Activated T-cell treated with anti-CD3 and anti-CD28 coated beads, Interleukin-2, amount 50 U/mL, for 4 hours (primary cell): ENCODE results near the gene RHOXF1. TPM values are rescaled to one million over a fixed set of nuclear protein-coding genes. Genes with fewer than 3 reads are reported as not detected.
"Not testable (repeated sequence)": the region's sequence is repeated elsewhere in the genome, so short reads cannot be mapped to it uniquely, and the experiment has no call there.

Experiments
- ATAC-seq, 2 donors: fragments of 200-7000 bp; cut with Tn5 transposase; one replicate each; pipeline ENCODE4 v1.10.0; 2021
- DNase-seq: peaks from one replicate; pipeline ENCODE4 v3.0.0-alpha.2; 2020
- H3K27me3 Mint-ChIP-seq: one replicate; pipeline ENCODE4 v1.8.0; 2021; ENCODE audit warnings: low read depth, mixed read lengths
- H3K36me3 Mint-ChIP-seq: one replicate; pipeline ENCODE4 v1.8.0; 2022; ENCODE audit warnings: mixed read lengths; ENCODE audit not compliant: insufficient read depth
- H3K4me1 Mint-ChIP-seq: one replicate; pipeline ENCODE4 v1.8.0; 2021; ENCODE audit warnings: low read depth, mixed read lengths
- H3K4me3 Mint-ChIP-seq: one replicate; pipeline ENCODE4 v1.8.0; 2021; ENCODE audit warnings: mild to moderate bottlenecking, moderate library complexity, mixed read lengths
- H3K9me3 Mint-ChIP-seq: one replicate; pipeline ENCODE4 v1.8.0; 2021; ENCODE audit warnings: mixed read lengths
- total RNA-seq, 3 donors: library from RNA; stranded (reverse); gene quantifications; one replicate each; pipeline ENCODE4 v1.2.1, GENCODE V29; 2021

RHOXF1 gene
- total RNA-seq, 3 donors from 2014 or later = not detected

DNA sequence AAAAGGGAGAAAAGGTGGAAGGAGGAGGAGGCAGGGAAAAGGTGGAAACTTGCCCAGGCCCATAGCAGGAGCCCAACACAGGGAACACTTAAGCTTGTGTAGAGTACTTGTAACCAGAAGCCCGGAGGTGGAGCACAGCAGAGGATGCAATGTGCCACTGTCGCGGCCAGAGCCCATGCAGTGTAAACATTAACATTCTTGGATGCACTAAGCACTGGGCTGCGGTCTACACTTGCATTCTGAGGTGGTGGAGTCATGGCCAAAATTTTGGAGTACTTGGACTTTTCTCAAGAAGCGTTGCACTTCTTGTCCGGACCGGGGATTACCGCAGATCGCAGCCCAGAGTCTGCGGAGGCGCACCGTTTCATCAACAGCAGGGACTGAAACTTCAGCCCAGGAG is 4.5 kb upstream of the RHOXF1 start:
- ATAC-seq = no peak
- Mint-ChIP-seq H3K27me3 (peaks cover 2% of the 10 kb centered on the region), H3K9me3 (no peaks in the 10 kb centered on the region), H3K4me3 (no peak overlapping the region), H3K36me3 (no peaks in the 10 kb centered on the region), H3K4me1 (no peaks in the 10 kb centered on the region)
- DNase-seq = no peak

DNA sequence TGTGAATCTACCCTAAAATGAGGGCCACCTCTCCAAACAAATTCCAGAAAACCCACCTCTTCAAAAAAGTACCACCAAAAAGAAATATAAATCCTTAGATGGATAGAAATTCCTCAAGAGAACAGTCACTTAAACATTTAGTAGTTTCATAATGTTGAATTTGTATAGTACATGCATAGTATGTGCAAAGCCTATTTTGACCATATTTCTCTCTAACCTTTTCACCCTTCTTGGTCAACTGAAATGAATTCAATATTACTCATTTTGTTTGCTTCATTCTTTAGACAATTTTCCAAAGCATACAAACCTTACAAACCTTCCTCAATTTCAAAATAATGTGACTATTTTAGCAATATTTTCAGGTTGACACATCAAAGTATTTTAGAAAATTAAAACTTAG is 4.1 kb downstream of the RHOXF1 start:
- Mint-ChIP-seq H3K27me3 (no peaks in the 10 kb centered on the region), H3K4me3 (no peak overlapping the region), H3K36me3 (no peaks in the 10 kb centered on the region), H3K9me3 (no peaks in the 10 kb centered on the region), H3K4me1 (no peaks in the 10 kb centered on the region)
- no peak for ATAC-seq
- DNase-seq = no peak

DNA sequence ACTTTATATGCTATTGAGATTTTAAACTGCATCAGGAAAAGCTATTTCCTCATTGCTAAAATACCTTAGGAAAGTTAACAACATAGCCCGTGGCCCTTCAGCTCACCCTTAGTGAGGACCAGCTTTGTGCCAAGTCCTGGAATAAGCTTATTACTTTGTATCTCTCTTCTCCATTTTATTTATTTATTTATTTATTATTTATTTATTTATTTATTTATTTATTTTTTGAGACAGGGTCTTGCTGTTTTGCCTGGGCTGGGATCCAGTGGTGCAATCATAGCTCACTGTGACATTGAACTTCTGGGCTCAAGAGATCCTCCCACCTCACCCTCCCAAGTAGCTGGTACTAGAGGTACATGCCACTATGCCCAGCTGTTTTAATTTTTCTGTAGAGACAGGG is 6.3 kb downstream of the RHOXF1 start:
- ATAC-seq = no peak
- Mint-ChIP-seq H3K4me1 (no peaks in the 10 kb centered on the region), H3K27me3 (no peaks in the 10 kb centered on the region), H3K4me3 (no peak overlapping the region), H3K9me3 (no peaks in the 10 kb centered on the region), H3K36me3 (no peaks in the 10 kb centered on the region)
- DNase-seq = no peak

- H3K4me3 Mint-ChIP-seq, H3K9me3 Mint-ChIP-seq, DNase-seq, H3K4me1 Mint-ChIP-seq, H3K27me3 Mint-ChIP-seq, ATAC-seq, H3K36me3 Mint-ChIP-seq: not testable (repeated sequence)
Observed at GRCh38 chrX:120104707-120105106, 11.0 kb downstream of the RHOXF1 start.

- not testable (repeated sequence) for H3K27me3 Mint-ChIP-seq, DNase-seq, H3K4me1 Mint-ChIP-seq, H3K36me3 Mint-ChIP-seq, H3K4me3 Mint-ChIP-seq, ATAC-seq, H3K9me3 Mint-ChIP-seq
Observed at GRCh38 chrX:120101057-120101456, 14.7 kb downstream of the RHOXF1 start.

DNA sequence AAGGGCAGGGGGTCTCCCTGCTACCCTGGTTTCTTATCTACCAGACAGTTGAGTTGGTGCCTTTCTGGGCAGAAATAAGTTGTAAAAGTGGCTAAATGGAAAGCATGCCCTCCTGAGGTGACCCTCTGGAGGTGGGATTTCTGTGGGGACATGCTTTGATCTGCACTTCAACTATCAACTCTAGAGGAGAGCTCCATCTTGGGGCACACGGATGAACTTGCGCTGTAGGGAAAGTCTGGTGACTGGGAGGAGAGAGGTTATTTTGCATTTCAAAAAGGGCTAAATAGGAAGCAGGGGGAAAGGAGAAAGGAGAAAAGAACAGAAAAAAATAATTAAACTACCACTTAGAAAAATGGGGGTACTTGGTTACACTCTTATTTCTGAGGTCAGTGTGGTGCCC is 25.5 kb downstream of the RHOXF1 start:
- no peaks in the 10 kb centered on the region for H3K9me3 Mint-ChIP-seq
- DNase-seq (no peak), ATAC-seq (no peak)
- no peaks in the 10 kb centered on the region for H3K36me3 Mint-ChIP-seq
- no peak overlapping the region for H3K4me3 Mint-ChIP-seq
- no peaks in the 10 kb centered on the region for H3K4me1 Mint-ChIP-seq
- no peaks in the 10 kb centered on the region for H3K27me3 Mint-ChIP-seq

- H3K36me3 Mint-ChIP-seq = no peaks in the 10 kb centered on the region
- ATAC-seq (no peak), DNase-seq (no peak)
- no peaks in the 10 kb centered on the region for H3K4me1 Mint-ChIP-seq
- no peak overlapping the region for H3K4me3 Mint-ChIP-seq
- H3K9me3 Mint-ChIP-seq = no peaks in the 10 kb centered on the region
- H3K27me3 Mint-ChIP-seq = no peaks in the 10 kb centered on the region
Observed at GRCh38 chrX:120087289-120088017, 28.3 kb downstream of the RHOXF1 start.

- ATAC-seq = peak; percentile 37 to 38
- H3K27me3 Mint-ChIP-seq, H3K4me3 Mint-ChIP-seq, H3K9me3 Mint-ChIP-seq, DNase-seq, H3K36me3 Mint-ChIP-seq, H3K4me1 Mint-ChIP-seq: not testable (repeated sequence)
Observed at GRCh38 chrX:120085553-120086185, 30.0 kb downstream of the RHOXF1 start.

DNA sequence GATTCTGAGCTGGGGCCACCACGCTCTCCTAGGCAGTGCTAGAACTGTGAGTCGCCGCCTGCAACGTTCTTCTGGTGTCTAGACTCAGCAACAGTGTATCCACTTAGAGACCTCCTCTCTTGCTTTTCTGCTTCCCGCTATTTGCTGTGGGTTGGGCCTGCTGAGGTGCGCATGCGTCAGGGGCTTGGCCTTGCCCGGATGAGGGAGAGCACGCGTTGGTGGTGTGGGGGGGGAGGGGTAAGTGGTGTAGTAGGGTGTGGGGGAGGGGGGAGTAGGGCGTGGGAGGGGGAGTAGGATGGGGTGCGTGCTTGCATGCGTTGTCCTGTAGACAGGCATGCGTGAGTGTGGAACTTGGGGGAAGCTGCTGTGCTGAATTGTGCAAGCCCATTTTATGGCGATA is 38.1 kb downstream of the RHOXF1 start, which contains the start of gene RHOXF2B:
TSS of gene RHOXF2B (minus strand) at position 101 of the 400 bp plus-strand sequence. CDS start 138 bp downstream, outside the sequence.
- not testable (repeated sequence) for H3K9me3 Mint-ChIP-seq, H3K4me3 Mint-ChIP-seq, H3K27me3 Mint-ChIP-seq, H3K4me1 Mint-ChIP-seq, DNase-seq, H3K36me3 Mint-ChIP-seq, ATAC-seq

- H3K4me1 Mint-ChIP-seq, H3K4me3 Mint-ChIP-seq, DNase-seq, H3K36me3 Mint-ChIP-seq, ATAC-seq, H3K27me3 Mint-ChIP-seq, H3K9me3 Mint-ChIP-seq: not testable (repeated sequence)
Observed at GRCh38 chrX:120066169-120066568, 49.5 kb downstream of the RHOXF1 start.

Other genes with a start within 250 kb of the RHOXF1 start
- gene RNF113A, start 244.2 kb downstream of the RHOXF1 start, total RNA-seq = 10 to 100 TPM; 23.7 to 27.5 (median 24.9) TPM
- 10 to 100 TPM; 82.4 to 87.4 (median 83.8) TPM for gene NDUFA1, start 244.1 kb downstream of the RHOXF1 start, total RNA-seq
- gene AKAP14, start 220.0 kb downstream of the RHOXF1 start, total RNA-seq = not detected
- gene NKAP, start 172.2 kb downstream of the RHOXF1 start, total RNA-seq = 10 to 100 TPM in 1 of 3 donors, 1 to 10 TPM in 2; 9.0 to 10.5 (median 9.8) TPM
- gene RHOXF2B, start 38.2 kb downstream of the RHOXF1 start, total RNA-seq = under 1 TPM in 1 of 3 donors, not detected in 2; 0.13 TPM
- gene RHOXF2, start 42.7 kb upstream of the RHOXF1 start, total RNA-seq = under 1 TPM in 2 of 3 donors, not detected in 1; 0.11 to 0.16 TPM
- 10 to 100 TPM; 10.7 to 12.9 (median 11.4) TPM for gene ZBTB33, start 134.9 kb upstream of the RHOXF1 start, total RNA-seq
- not detected for gene TMEM255A, start 195.5 kb upstream of the RHOXF1 start, total RNA-seq
- under 1 TPM; 0.03 to 0.19 (median 0.10) TPM for gene ATP1B4, start 246.2 kb upstream of the RHOXF1 start, total RNA-seq